GM19397 (cell line): ENCODE data around the gene HSPB1.
"Not testable (repeated sequence)": the region's sequence is repeated elsewhere in the genome, so short reads cannot be mapped to it uniquely, and the experiment has no call there.

ENCODE experiments used
- ATAC-seq: cut with Tn5 transposase; IDR thresholded peaks from one replicate; pipeline ENCODE4 v1.9.1; 2021; ENCODE audit warnings: mild to moderate bottlenecking, moderate library complexity; ENCODE audit not compliant: unreplicated experiment

The HSPB1 gene

GRCh38 chr7:76302347-76303201 lies at the start of gene HSPB1:
HSPB1 (plus strand) TSS chr7:76302673; CDS start chr7:76302713, 40 bp downstream.
- ATAC-seq: peak; percentile 38

- no peak for ATAC-seq
Measured at GRCh38 chr7:76254781-76255180, 47.7 kb upstream of the HSPB1 start.

GRCh38 chr7:76257973-76258372 lies 44.5 kb upstream of the HSPB1 start:
- ATAC-seq: no peak

- ATAC-seq: no peak
Measured at GRCh38 chr7:76259124-76260093, 43.1 kb upstream of the HSPB1 start.

GRCh38 chr7:76260171-76260703 lies 42.2 kb upstream of the HSPB1 start:
- no peak for ATAC-seq

- no peak for ATAC-seq
Measured at GRCh38 chr7:76261329-76261728, 41.1 kb upstream of the HSPB1 start.

- ATAC-seq: no peak
Measured at GRCh38 chr7:76261931-76262330, 40.5 kb upstream of the HSPB1 start.

- ATAC-seq: no peak
Measured at GRCh38 chr7:76262683-76263402, 39.6 kb upstream of the HSPB1 start.

GRCh38 chr7:76265299-76265698 lies 37.2 kb upstream of the HSPB1 start:
- no peak for ATAC-seq

- ATAC-seq: no peak
Measured at GRCh38 chr7:76267107-76267893, 35.2 kb upstream of the HSPB1 start.

- ATAC-seq: no peak
Measured at GRCh38 chr7:76267894-76268183, 34.6 kb upstream of the HSPB1 start.

- no peak for ATAC-seq
Measured at GRCh38 chr7:76268376-76268775, 34.1 kb upstream of the HSPB1 start.

- no peak for ATAC-seq
Measured at GRCh38 chr7:76269895-76270294, 32.6 kb upstream of the HSPB1 start.

GRCh38 chr7:76271384-76271783 lies 31.1 kb upstream of the HSPB1 start:
- ATAC-seq: not testable (repeated sequence)

- no peak for ATAC-seq
Measured at GRCh38 chr7:76272142-76272541, 30.3 kb upstream of the HSPB1 start.

GRCh38 chr7:76272851-76273497 lies 29.5 kb upstream of the HSPB1 start:
- ATAC-seq: no peak

GRCh38 chr7:76273503-76273902 lies 29.0 kb upstream of the HSPB1 start:
- no peak for ATAC-seq

- no peak for ATAC-seq
Measured at GRCh38 chr7:76278540-76278939, 23.9 kb upstream of the HSPB1 start.

GRCh38 chr7:76280408-76280807 lies 22.1 kb upstream of the HSPB1 start:
- no peak for ATAC-seq
